K562 (cell line): Measurements from ENCODE around the gene CHMP2A. TPM values are rescaled to one million over a fixed set of nuclear protein-coding genes. Genes with fewer than 3 reads are reported as not detected.

Source experiments
- CXXC5 ChIP-seq: fragments of 250-450 bp; sonication (Bioruptor Pico); IDR thresholded peaks from 2 replicates; pipeline ENCODE4 v1.8.0; 2022; ENCODE audit warnings: inconsistent platforms, mild to moderate bottlenecking, moderate library complexity
- ELK3 ChIP-seq: fragments of 450-650 bp; formaldehyde crosslinking; IDR thresholded peaks from 2 replicates; pipeline ENCODE4 v1.4.0; 2020; ENCODE audit warnings: mild to moderate bottlenecking
- MAX ChIP-seq: sonication (generic); formaldehyde crosslinking; IDR thresholded peaks from 2 replicates; pipeline ENCODE4 v1.9.0; 2022; ENCODE audit warnings: mild to moderate bottlenecking, missing genetic modification reagents
- PRPF4 ChIP-seq: fragments of 200-400 bp; formaldehyde crosslinking; IDR thresholded peaks from one replicate; pipeline ENCODE4 v1.6.1; 2017; ENCODE audit warnings: low read length, low read depth, mild to moderate bottlenecking; ENCODE audit not compliant: insufficient read depth, poor library complexity, severe bottlenecking
- RBM15 ChIP-seq: fragments of 200-400 bp; formaldehyde crosslinking; IDR thresholded peaks from 2 replicates; pipeline ENCODE4 v1.6.1; 2018; ENCODE audit warnings: mild to moderate bottlenecking, low read length, moderate library complexity; ENCODE audit not compliant: insufficient read depth
- SAP30 ChIP-seq: fragments of 200-600 bp; sonication (generic); IDR thresholded peaks from 2 replicates; pipeline ENCODE4 v1.6.1; 2012; ENCODE audit warnings: borderline replicate concordance, low read depth, mild to moderate bottlenecking, moderate library complexity, low read length, control low read depth, inconsistent platforms; ENCODE audit not compliant: insufficient read depth, poor library complexity, severe bottlenecking
- TFAM ChIP-seq: fragments of 250-450 bp; sonication (Bioruptor Pico); conservative IDR thresholded peaks from 2 replicates; pipeline ENCODE4 v1.5.0; 2021; ENCODE audit warnings: mild to moderate bottlenecking, moderate library complexity
- ZNF644 ChIP-seq: fragments of 200-800 bp; sonication (Bioruptor generic); IDR thresholded peaks from 2 replicates; pipeline ENCODE4 v1.6.1; 2016; ENCODE audit warnings: low read depth, missing genetic modification characterization, missing compliant biosample characterization
- ZNF655 ChIP-seq: fragments of 250-450 bp; sonication (Bioruptor Pico); IDR thresholded peaks from 2 replicates; pipeline ENCODE4 v1.5.0; 2021
- polyA plus RNA-seq, 8 experiments: library from polyadenylated mRNA; depleted of rRNA in 4 of 8; stranded (reverse) in 5 of 8; unstranded in 3 of 8; fragments of >200 nt; fragmentation: Nextera tagmentation in 2 of 8; fragmentation: Illumina TruSeq in 1 of 8; extraction: Ambion mirVana in 2 of 8; extraction: Trizol in 1 of 8; gene quantifications; 2 replicates each; pipeline versions ENCODE4 v1.2.1 to v1.2.3, GENCODE V29; 2011 to 2014; ENCODE audit warnings: inconsistent platforms in 1 of 8, missing spikeins in 1 of 8
- total RNA-seq, 7 experiments: library from RNA; depleted of rRNA in 6 of 7; stranded (reverse); fragments of >200 nt in 6 of 7; fragmentation: Illumina TruSeq in 2 of 7; extraction: Trizol in 2 of 7; gene quantifications; 2 replicates each; pipeline versions ENCODE4 v1.2.1 to v1.2.3, GENCODE V29; 2011 to 2021; ENCODE audit warnings: low replicate concordance in 1 of 7

Gene CHMP2A
- total and polyA plus RNA-seq, 9 of the 15 experiments (the other 6 are each of a cell fraction or from before 2014, with no cell fraction given) = 57.6 to 159 (median 87.2) TPM

GRCh38 chr19:58548859-58549663 is 5.8 kb downstream of the CHMP2A start (continued):
- TF ChIP-seq ELK3 (no peak), RBM15 (no peak), ZNF644 (tag) (no peak), ZNF655 (CRISPR knock-in tag) (no peak), PRPF4 (no peak), SAP30 (no peak), MAX (CRISPR knock-in tag) (0 out of 2 replicates have a peak, but pooled peaks have one; percentile 2), CXXC5 (CRISPR knock-in tag) (no peak), TFAM (CRISPR knock-in tag) (no peak)
